A549 (cell line): ENCODE data around the gene KMO. TPM values are rescaled to one million over a fixed set of nuclear protein-coding genes. Genes with fewer than 3 reads are reported as not detected.
A peak's percentile ranks its signal among the peaks of the same experiment; 100 is the strongest.

Source experiments
- ATAC-seq, 2 experiments: fragments of 200-7000 bp in 1 of 2; fragments of >200 bp in 1 of 2; cut with Nextera tagmentation in 1 of 2; cut with Tn5 transposase in 1 of 2; 3 replicates each; pipeline versions ENCODE4 v1.8.0 to v1.9.1; 2018 to 2020; ENCODE audit warnings: mild to moderate bottlenecking in 1 of 2, moderate library complexity in 1 of 2
- CTCF ChIA-PET: fragments of 300-600 bp; sonication (Branson Sonifier 250); formaldehyde crosslinking; extraction: SDS; loops from one replicate; lab custom pipeline; 2021; ENCODE audit warnings: antibody characterized with exemption, inconsistent platforms; lab: Yijun Ruan, JAX
- POLR2A ChIA-PET: fragments of 350-600 bp; formaldehyde crosslinking; extraction: SDS; loops from one replicate; lab custom pipeline; 2021; ENCODE audit warnings: antibody characterized with exemption, inconsistent platforms; lab: Yijun Ruan, JAX
- DNase-seq, 2 experiments: peaks; one replicate each; pipeline versions ENCODE4 v3.0.0 to v3.0.0-alpha.2; 2011 to 2016; ENCODE audit warnings: low read depth in 1 of 2, low spot score in 1 of 2
- FAIRE-seq: peaks from 2 replicates; lab custom pipeline; 2011; peaks lifted over from hg19 to GRCh38; lab: Jason Lieb, UNC
- H3K27ac ChIP-seq, 2 experiments: fragments of >200 bp; sonication (Bioruptor Twin); formaldehyde crosslinking; 3 replicates each; pipeline ENCODE4 v1.5.1; 2016 to 2017
- H3K4me1 ChIP-seq: fragments of >200 bp; sonication (Bioruptor Twin); formaldehyde crosslinking; 3 replicates; pipeline ENCODE4 v1.6.1; 2016
- H3K4me2 ChIP-seq: fragments of >200 bp; sonication (Bioruptor Twin); formaldehyde crosslinking; 3 replicates; pipeline ENCODE4 v1.6.1; 2016
- H3K4me3 ChIP-seq: fragments of >200 bp; sonication (Bioruptor Twin); formaldehyde crosslinking; 3 replicates; pipeline ENCODE4 v1.5.1; 2016
- H3K9me3 ChIP-seq: fragments of >200 bp; sonication (Bioruptor Twin); formaldehyde crosslinking; 3 replicates; pipeline ENCODE4 v1.6.1; 2016
- CEBPB ChIP-seq, 2 experiments: fragments of >200 bp in 1 of 2; sonication (Bioruptor Twin) in 1 of 2; formaldehyde crosslinking in 1 of 2; IDR thresholded peaks; 2 replicates each; pipeline ENCODE4 v1.6.1; 2012 to 2016
- CTCF ChIP-seq: fragments of >200 bp; sonication (Bioruptor Twin); formaldehyde crosslinking; IDR thresholded peaks from 3 replicates; pipeline ENCODE4 v1.5.1; 2016
- FOXS1 ChIP-seq: fragments of 250-450 bp; sonication (Bioruptor Pico); IDR thresholded peaks from 2 replicates; pipeline ENCODE4 v1.5.0; 2020; ENCODE audit warnings: mild to moderate bottlenecking, moderate library complexity
- HEYL ChIP-seq: fragments of 250-450 bp; sonication (Bioruptor Pico); IDR thresholded peaks from 2 replicates; pipeline ENCODE4 v1.8.0; 2021; ENCODE audit warnings: mild to moderate bottlenecking, moderate library complexity
- HOXB13 ChIP-seq: fragments of 250-450 bp; sonication (Bioruptor Pico); IDR thresholded peaks from 2 replicates; pipeline ENCODE4 v1.5.0; 2020; ENCODE audit warnings: low read depth, mild to moderate bottlenecking, moderate library complexity
- JUNB ChIP-seq: fragments of >200 bp; sonication (Bioruptor Twin); formaldehyde crosslinking; IDR thresholded peaks from 2 replicates; pipeline ENCODE4 v1.6.1; 2016
- KDM5A ChIP-seq: fragments of 200-600 bp; sonication (generic); IDR thresholded peaks from 2 replicates; pipeline ENCODE4 v1.6.1; 2016; ENCODE audit warnings: antibody characterized with exemption, mild to moderate bottlenecking
- MAFK ChIP-seq: fragments of 450-650 bp; IDR thresholded peaks from 2 replicates; pipeline ENCODE4 v1.6.1; 2014; ENCODE audit not compliant: partially characterized antibody
- RAD21 ChIP-seq, 2 experiments: fragments of >200 bp in 1 of 2; sonication (Bioruptor Twin) in 1 of 2; formaldehyde crosslinking in 1 of 2; IDR thresholded peaks in 1 of 2; conservative IDR thresholded peaks in 1 of 2; 2 replicates in 1 of 2; 3 replicates in 1 of 2; pipeline ENCODE4 v1.6.1; 2012 to 2018; ENCODE audit warnings: inconsistent platforms in 1 of 2
- RFX5 ChIP-seq: fragments of 450-650 bp; IDR thresholded peaks from 2 replicates; pipeline ENCODE4 v1.7.1; 2014; ENCODE audit warnings: antibody characterized with exemption, mild to moderate bottlenecking, moderate library complexity
- SMC3 ChIP-seq: fragments of >200 bp; sonication (Bioruptor Twin); formaldehyde crosslinking; IDR thresholded peaks from 3 replicates; pipeline ENCODE4 v1.6.1; 2018; ENCODE audit warnings: inconsistent platforms
- TFCP2L1 ChIP-seq: fragments of 250-450 bp; sonication (Bioruptor Pico); IDR thresholded peaks from 2 replicates; pipeline ENCODE4 v1.5.0; 2021; ENCODE audit warnings: mild to moderate bottlenecking
- ZNF302 ChIP-seq: fragments of 250-450 bp; sonication (Bioruptor Pico); IDR thresholded peaks from 2 replicates; pipeline ENCODE4 v1.9.0; 2021; ENCODE audit warnings: inconsistent platforms, mild to moderate bottlenecking, moderate library complexity
- ZSCAN20 ChIP-seq: fragments of 250-450 bp; sonication (Bioruptor Pico); IDR thresholded peaks from 2 replicates; pipeline ENCODE4 v1.8.0; 2022; ENCODE audit warnings: mild to moderate bottlenecking, moderate library complexity
- WGBS: methylation state at CpG from one replicate; pipeline ENCODE4 v1.1.6; 2017; ENCODE audit errors: missing lambda C conversion rate; 5-methylcytosine and 5-hydroxymethylcytosine counted together
- polyA plus RNA-seq, 4 experiments: library from polyadenylated mRNA; depleted of rRNA in 3 of 4; stranded (reverse); fragments of >200 nt; fragmentation: RNase III in 1 of 4; extraction: RNeasy Plus Mini Kit Qiagen cat#74134 plus additional on column Dnase treatment in 1 of 4; gene quantifications; 2 replicates in 3 of 4; 3 replicates in 1 of 4; pipeline ENCODE4 v1.2.3, GENCODE V29; 2011 to 2017
- TF ChIP-seq, protein P1 (sequence below): fragments of 450-650 bp; IDR thresholded peaks from 2 replicates; pipeline ENCODE4 v1.6.1; 2014; ENCODE audit warnings: antibody characterized with exemption
- TF ChIP-seq, protein P2 (sequence below): fragments of 250-450 bp; sonication (Bioruptor Pico); IDR thresholded peaks from 2 replicates; pipeline ENCODE4 v1.5.0; 2020; ENCODE audit warnings: low read depth, mild to moderate bottlenecking, moderate library complexity

Gene KMO
- polyA plus RNA-seq, 2 of the 4 experiments (the other 2 are of a cell fraction): 0.35 to 0.47 TPM

DNA sequence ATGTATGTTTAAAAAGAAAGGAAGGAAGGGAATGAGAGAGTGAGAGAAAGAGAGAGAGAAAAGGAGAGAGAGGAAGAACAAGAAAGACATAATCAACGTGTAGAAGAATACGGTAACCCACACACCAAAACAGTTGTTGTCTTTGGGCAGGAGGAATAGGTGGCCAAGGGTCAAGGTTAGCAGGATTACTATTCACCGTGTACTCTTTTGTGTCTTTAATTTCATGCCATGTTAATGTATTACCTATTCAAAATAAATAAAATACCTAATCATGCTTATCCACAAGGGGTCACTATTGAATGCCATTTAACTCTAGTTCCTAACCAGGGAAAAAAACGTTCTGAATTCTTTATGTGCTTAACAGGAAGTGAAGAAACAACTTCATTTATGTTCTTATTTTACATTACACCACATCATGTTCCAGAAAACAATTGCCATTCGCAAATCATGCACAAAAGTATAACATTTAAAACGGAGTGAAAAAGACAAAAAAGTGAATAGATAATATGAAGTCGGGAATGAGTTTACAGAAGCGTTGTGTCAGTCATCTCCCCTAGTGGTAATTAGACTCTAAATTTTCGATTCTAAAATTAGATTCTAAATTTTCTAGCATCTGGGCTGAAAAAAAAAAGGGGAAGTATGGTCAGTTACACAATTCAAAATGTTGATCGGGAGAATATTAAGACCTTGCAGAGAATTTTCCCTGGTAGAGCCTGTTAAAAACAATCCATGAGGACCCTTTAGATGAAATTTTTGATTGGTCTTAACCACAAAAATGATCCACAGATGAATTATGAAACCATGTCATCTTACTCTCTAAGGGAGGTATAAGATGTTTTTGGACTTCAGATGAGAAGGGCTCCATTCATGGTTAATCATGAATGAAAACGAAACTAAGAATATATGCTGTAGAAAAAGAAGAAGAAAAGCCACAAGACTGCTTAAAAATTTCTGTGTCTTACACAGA lies 700 bp upstream of the KMO start:
- POLR2A ChIA-PET: interaction anchor here (0.5 to 1.0 kb wide), 3 partner anchors 73 to 84 kb away, joined by 3 to 7 read pairs (median 3); no protein-coding TSS in a partner anchor
- ATAC-seq (peak; percentile 92 to 95), DNase-seq (peak; percentile 17 to 77), FAIRE-seq (peak; percentile 78)
- TF ChIP-seq JUNB: no peak
- peak in 1 of 2 experiments; percentile 45; a peak in 1 of 4 replicates for TF ChIP-seq CEBPB (IDR thresholded peaks at IDR 0.05)
- TF ChIP-seq ZSCAN20: no peak; the same call in 1 of the 2 replicates
- TF ChIP-seq KDM5A: no peak
- no peak for TF ChIP-seq HEYL (CRISPR knock-in tag)
- peak; percentile 90 for TF ChIP-seq SMC3
- TF ChIP-seq, protein P1, sequence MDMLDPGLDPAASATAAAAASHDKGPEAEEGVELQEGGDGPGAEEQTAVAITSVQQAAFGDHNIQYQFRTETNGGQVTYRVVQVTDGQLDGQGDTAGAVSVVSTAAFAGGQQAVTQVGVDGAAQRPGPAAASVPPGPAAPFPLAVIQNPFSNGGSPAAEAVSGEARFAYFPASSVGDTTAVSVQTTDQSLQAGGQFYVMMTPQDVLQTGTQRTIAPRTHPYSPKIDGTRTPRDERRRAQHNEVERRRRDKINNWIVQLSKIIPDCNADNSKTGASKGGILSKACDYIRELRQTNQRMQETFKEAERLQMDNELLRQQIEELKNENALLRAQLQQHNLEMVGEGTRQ: no peak
- TF ChIP-seq TFCP2L1: no peak
- peak; percentile 93 for TF ChIP-seq RAD21 (conservative IDR thresholded peaks at IDR 0.05 in 1 of 2, IDR thresholded peaks at IDR 0.05 in 1 of 2)
- no peak for TF ChIP-seq HOXB13 (CRISPR knock-in tag)
- TF ChIP-seq ZNF302 (CRISPR knock-in tag): no peak
- 0 out of 2 replicates have a peak, but pooled peaks have one; percentile 37 for TF ChIP-seq RFX5
- TF ChIP-seq FOXS1 (CRISPR knock-in tag): no peak
- peak; percentile 93 for TF ChIP-seq CTCF
- WGBS: 2% methylated on average over 11 of the region's 11 CpGs
- Histone ChIP-seq H3K4me1 (0 out of 3 replicates have a peak, but pooled peaks cover 10% of the 10 kb centered on the region), H3K4me3 (peak overlapping the region; percentile 50), H3K9me3 (no peaks in the 10 kb centered on the region), H3K4me2 (peak overlapping the region; percentile 91), H3K27ac (peak overlapping the region; percentile 71 to 76)
- CTCF ChIA-PET: interaction anchor here (0.5 to 2.3 kb wide), 17 partner anchors 10 to 456 kb away, joined by 3 to 14 read pairs (median 4); partner anchors contain the start of gene FH

- Histone ChIP-seq H3K9me3 (no peaks in the 10 kb centered on the region), H3K4me1 (0 out of 3 replicates have a peak, but pooled peaks cover 10% of the 10 kb centered on the region), H3K4me3 (no peak overlapping the region), H3K27ac (no peak overlapping the region), H3K4me2 (no peak overlapping the region)
- WGBS: 89% methylated on average over 7 of the region's 7 CpGs
- no peak for DNase-seq
- ChIA-PET POLR2A (interaction anchor here (0.6 to 1.0 kb wide), 2 partner anchors 83 to 95 kb away, joined by 3 read pairs; no protein-coding TSS in a partner anchor), CTCF (interaction anchor here (0.7 to 2.3 kb wide), 5 partner anchors 21 to 301 kb away, joined by 3 to 14 read pairs (median 5); no protein-coding TSS in a partner anchor)
- ATAC-seq: no peak
- FAIRE-seq: no peak
- TF ChIP-seq, protein P2, sequence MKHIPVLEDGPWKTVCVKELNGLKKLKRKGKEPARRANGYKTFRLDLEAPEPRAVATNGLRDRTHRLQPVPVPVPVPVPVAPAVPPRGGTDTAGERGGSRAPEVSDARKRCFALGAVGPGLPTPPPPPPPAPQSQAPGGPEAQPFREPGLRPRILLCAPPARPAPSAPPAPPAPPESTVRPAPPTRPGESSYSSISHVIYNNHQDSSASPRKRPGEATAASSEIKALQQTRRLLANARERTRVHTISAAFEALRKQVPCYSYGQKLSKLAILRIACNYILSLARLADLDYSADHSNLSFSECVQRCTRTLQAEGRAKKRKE (CRISPR knock-in tag): no peak
- peak; percentile 45 for TF ChIP-seq MAFK
These were observed 686 bp downstream of the KMO start for GRCh38 chr1:241532864-241533263.
